IMR-90 (cell line): ENCODE measurements around the gene PSMC5.

ENCODE experiments used
- CEBPB ChIP-seq: IDR thresholded peaks from 2 replicates; pipeline ENCODE4 v1.6.1; 2012; ENCODE audit warnings: low read depth, low read length, improper control_type of control experiment
- CTCF ChIP-seq: conservative IDR thresholded peaks from 2 replicates; pipeline ENCODE4 v1.5.1; 2012; ENCODE audit warnings: mild to moderate bottlenecking, low read depth, low read length, improper control_type of control experiment
- POLR2A ChIP-seq: IDR thresholded peaks from 2 replicates; pipeline ENCODE4 v1.6.1; 2012; ENCODE audit warnings: mild to moderate bottlenecking, low read depth, low read length
- TF ChIP-seq, protein P1 (sequence below): fragments of 150-350 bp; IDR thresholded peaks from 2 replicates; pipeline ENCODE4 v1.6.1; 2017; ENCODE audit warnings: mild to moderate bottlenecking, antibody characterized with exemption, low read length, low read depth

- no peak for TF ChIP-seq POLR2A
- TF ChIP-seq CTCF, result no peak
- TF ChIP-seq, protein P1, sequence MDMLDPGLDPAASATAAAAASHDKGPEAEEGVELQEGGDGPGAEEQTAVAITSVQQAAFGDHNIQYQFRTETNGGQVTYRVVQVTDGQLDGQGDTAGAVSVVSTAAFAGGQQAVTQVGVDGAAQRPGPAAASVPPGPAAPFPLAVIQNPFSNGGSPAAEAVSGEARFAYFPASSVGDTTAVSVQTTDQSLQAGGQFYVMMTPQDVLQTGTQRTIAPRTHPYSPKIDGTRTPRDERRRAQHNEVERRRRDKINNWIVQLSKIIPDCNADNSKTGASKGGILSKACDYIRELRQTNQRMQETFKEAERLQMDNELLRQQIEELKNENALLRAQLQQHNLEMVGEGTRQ, result no peak
- TF ChIP-seq CEBPB, result no peak
These were observed 2.9 kb upstream of the PSMC5 start for GRCh38 chr17:63824362-63824761.
